ENCODE results near the gene TCP11.
A peak's percentile ranks its signal among the peaks of the same experiment; 100 is the strongest.
"Not testable (repeated sequence)": the region's sequence is repeated elsewhere in the genome, so short reads cannot be mapped to it uniquely, and the experiment has no call there.

Gene TCP11

GRCh38 chr6:35151466-35151865, 10.3 kb upstream of the TCP11 start:
- no peak for DNase-seq
- intact Hi-C loops (cut with DNase I), result no loop called here

GRCh38 chr6:35149891-35150566, 8.9 kb upstream of the TCP11 start:
- intact Hi-C loops (cut with DNase I), result loop anchor here (5.0 to 10.0 kb wide), 2 partner anchors 55 to 92 kb away; no protein-coding TSS in a partner anchor

GRCh38 chr6:35148167-35148741, 7.1 kb upstream of the TCP11 start:
- no peak for DNase-seq
- intact Hi-C loops (cut with DNase I), result loop anchor here (5.0 to 10.0 kb wide), 2 partner anchors 57 to 94 kb away; no protein-coding TSS in a partner anchor

More at GRCh38 chr6:35149891-35150566, 8.9 kb upstream of the TCP11 start:
- DNase-seq, result no peak

GRCh38 chr6:35147486-35147885, 6.3 kb upstream of the TCP11 start:
- DNase-seq, result no peak
- intact Hi-C loops (cut with DNase I), result loop anchor here (5.0 to 10.0 kb wide), 2 partner anchors 57 to 95 kb away; no protein-coding TSS in a partner anchor

- intact Hi-C loops (cut with DNase I), result loop anchor here (5.0 to 10.0 kb wide), 2 partner anchors 58 to 95 kb away; no protein-coding TSS in a partner anchor
- no peak for DNase-seq
Observed at GRCh38 chr6:35147026-35147425, 5.9 kb upstream of the TCP11 start.

GRCh38 chr6:35146453-35146852, 5.3 kb upstream of the TCP11 start:
- intact Hi-C loops (cut with DNase I), result loop anchor here (5.0 to 10.0 kb wide), 2 partner anchors 58 to 96 kb away; no protein-coding TSS in a partner anchor

GRCh38 chr6:35145757-35146156, 4.6 kb upstream of the TCP11 start:
- no peak for DNase-seq
- intact Hi-C loops (cut with DNase I), result loop anchor here (5.0 to 10.0 kb wide), 2 partner anchors 59 to 97 kb away; no protein-coding TSS in a partner anchor

More at GRCh38 chr6:35146453-35146852, 5.3 kb upstream of the TCP11 start:
- peak; percentile 19 to 87 (median 64) for DNase-seq

- DNase-seq, result no peak
- intact Hi-C loops (cut with DNase I), result loop anchor here (10.0 kb wide), 1 partner anchor 62 kb away; no protein-coding TSS in a partner anchor
Observed at GRCh38 chr6:35142588-35143569, 1.7 kb upstream of the TCP11 start.

GRCh38 chr6:35140639-35141006, 516 bp downstream of the TCP11 start:
- no peak for DNase-seq
- intact Hi-C loops (cut with DNase I), result loop anchor here (1.0 to 10.0 kb wide), 2 partner anchors 64 to 154 kb away; no protein-coding TSS in a partner anchor

- DNase-seq, result peak in 39 of 42 donors; percentile 13 to 88 (median 66)
- intact Hi-C loops (cut with DNase I), result loop anchor here (1.0 to 10.0 kb wide), 2 partner anchors 65 to 154 kb away; no protein-coding TSS in a partner anchor
Observed at GRCh38 chr6:35139924-35140638, 1.1 kb downstream of the TCP11 start.

GRCh38 chr6:35139470-35139869, 1.7 kb downstream of the TCP11 start:
- no peak for DNase-seq
- intact Hi-C loops (cut with DNase I), result no loop called here

GRCh38 chr6:35138191-35138590, 2.9 kb downstream of the TCP11 start:
- intact Hi-C loops (cut with DNase I); DNase-seq: not testable (repeated sequence)

- intact Hi-C loops (cut with DNase I), result no loop called here
- DNase-seq, result no peak
Observed at GRCh38 chr6:35136185-35136584, 5.0 kb downstream of the TCP11 start.

- intact Hi-C loops (cut with DNase I), result no loop called here
- DNase-seq, result no peak
Observed at GRCh38 chr6:35128496-35128895, 12.6 kb downstream of the TCP11 start.

GRCh38 chr6:35128042-35128441, 13.1 kb downstream of the TCP11 start:
- intact Hi-C loops (cut with DNase I), result no loop called here
- no peak for DNase-seq

- intact Hi-C loops (cut with DNase I), result no loop called here
- DNase-seq, result no peak
Observed at GRCh38 chr6:35124356-35124755, 16.8 kb downstream of the TCP11 start.

GRCh38 chr6:35120746-35121145, 20.4 kb downstream of the TCP11 start:
- intact Hi-C loops (cut with DNase I), result no loop called here
- no peak for DNase-seq

GRCh38 chr6:35108309-35108885, 32.7 kb downstream of the TCP11 start:
- DNase-seq, result no peak
- intact Hi-C loops (cut with DNase I), result no loop called here
